NCI-H1048 (cell line): ENCODE results near the gene KRTAP5-8.
"Not testable (repeated sequence)": the region's sequence is repeated elsewhere in the genome, so short reads cannot be mapped to it uniquely, and the experiment has no call there.

Experiments
- DNase-seq: peaks from one replicate; lab custom pipeline; 2025; lab: John Stamatoyannopoulos, UW

Gene KRTAP5-8

DNA sequence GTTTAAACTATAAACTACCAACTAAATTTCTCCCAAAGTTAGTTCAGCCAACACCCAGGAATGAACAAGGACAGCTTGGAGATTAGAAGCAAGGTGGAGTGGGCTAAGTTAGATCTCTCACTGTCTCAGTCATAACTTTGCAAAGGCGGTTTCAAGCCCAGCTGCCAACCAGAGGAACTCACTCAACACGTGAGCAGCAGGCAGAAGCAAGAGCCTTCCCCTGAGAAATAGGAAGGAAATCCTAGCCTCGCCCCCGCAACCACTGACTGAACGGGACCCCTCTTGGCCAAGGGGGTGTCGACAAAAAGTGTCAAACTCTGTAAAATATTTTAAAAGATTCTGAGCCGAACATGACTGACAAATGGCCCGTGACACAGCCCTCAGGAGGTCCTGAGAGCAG is 6.0 kb downstream of the KRTAP5-8 start:
- DNase-seq, result no peak

DNA sequence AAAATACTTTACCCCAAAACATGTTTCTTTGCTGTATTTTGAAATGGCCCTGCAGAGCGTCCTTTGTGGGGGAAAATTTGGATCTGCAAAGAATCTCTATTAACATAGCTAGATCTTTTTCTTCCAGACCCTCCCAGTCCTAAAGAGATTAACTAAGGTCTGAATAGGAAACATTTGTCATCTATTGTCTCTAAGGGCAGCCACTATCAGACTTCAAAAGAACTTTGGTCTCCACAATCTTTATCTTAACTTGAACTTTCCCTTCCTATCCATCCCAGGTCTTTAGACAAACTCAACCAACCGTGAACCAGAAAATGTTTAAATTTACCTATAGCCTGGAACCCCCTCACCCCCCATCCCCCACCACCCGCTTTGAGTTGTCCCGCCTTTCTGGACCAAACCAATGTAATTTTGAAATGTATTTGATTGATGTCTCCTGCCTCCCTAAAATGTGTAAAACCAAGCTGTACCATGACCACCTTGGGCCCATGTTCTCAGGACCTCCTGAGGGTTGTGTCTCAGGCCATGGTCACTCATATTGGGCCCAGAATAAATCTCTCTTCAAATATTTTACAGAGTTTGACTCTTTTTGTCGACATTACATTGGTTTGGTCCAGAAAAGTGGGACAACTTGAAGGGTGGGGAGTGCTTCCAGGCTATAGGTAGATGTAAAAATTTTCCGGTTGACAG is 6.8 kb downstream of the KRTAP5-8 start:
- no peak for DNase-seq

DNA sequence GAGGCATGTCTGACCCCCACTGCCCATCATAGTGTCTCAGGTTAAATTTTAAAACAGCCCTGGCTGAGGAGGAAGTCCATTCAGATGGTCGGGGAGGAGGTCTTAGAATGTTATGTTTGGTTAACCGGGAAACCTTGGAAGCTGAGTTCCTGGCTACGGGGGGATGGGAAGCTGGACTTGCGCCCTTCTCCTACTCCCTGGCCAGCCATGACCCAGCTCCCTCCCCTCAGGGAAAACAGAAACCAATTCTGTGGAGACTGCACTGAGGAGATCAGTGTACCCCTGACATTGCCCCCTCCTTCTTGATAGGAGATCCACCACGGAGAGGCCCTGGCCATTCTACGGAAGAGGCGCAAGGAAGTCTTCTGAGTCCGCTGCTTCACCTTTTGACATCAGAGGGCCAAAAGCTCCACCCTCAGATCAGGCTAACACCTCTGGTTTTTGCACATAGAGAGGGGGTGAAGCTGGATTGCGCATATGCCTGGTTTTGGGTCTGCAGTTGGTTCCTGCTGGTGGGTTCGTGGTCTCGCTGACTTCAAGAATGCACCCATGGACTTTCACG is 7.7 kb downstream of the KRTAP5-8 start:
- DNase-seq, result no peak

GRCh38 chr11:71548120-71548519 is 10.3 kb downstream of the KRTAP5-8 start, which contains the start of gene KRTAP5-9:
Gene KRTAP5-9 (plus strand): TSS chr11:71548420. CDS start chr11:71548658, 238 bp downstream.
- DNase-seq, result no peak

DNA sequence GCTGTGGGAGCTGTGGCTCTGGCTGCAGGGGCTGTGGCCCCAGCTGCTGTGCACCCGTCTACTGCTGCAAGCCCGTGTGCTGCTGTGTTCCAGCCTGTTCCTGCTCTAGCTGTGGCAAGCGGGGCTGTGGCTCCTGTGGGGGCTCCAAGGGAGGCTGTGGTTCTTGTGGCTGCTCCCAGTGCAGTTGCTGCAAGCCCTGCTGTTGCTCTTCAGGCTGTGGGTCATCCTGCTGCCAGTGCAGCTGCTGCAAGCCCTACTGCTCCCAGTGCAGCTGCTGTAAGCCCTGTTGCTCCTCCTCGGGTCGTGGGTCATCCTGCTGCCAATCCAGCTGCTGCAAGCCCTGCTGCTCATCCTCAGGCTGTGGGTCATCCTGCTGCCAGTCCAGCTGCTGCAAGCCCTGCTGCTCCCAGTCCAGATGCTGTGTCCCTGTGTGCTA is 10.9 kb downstream of the KRTAP5-8 start:
- DNase-seq, result no peak

DNA sequence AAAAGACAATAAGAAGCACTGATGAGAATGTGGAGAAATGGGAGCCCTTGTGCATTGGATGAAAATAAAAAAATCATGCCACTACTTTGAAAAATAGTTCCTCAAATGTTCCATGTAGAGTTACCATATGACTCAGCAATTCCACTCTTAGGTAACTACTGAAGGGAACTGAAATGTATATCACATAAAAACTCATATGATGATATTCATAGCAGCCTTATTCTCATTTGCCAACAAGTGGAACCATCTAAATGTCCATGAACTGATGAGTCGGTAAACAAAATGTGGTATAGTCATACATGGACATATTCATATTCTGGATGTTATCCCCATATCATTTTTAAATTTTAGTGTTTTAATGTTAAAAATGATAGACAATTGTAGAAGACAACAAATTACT is 13.9 kb downstream of the KRTAP5-8 start:
- DNase-seq, result no peak

DNA sequence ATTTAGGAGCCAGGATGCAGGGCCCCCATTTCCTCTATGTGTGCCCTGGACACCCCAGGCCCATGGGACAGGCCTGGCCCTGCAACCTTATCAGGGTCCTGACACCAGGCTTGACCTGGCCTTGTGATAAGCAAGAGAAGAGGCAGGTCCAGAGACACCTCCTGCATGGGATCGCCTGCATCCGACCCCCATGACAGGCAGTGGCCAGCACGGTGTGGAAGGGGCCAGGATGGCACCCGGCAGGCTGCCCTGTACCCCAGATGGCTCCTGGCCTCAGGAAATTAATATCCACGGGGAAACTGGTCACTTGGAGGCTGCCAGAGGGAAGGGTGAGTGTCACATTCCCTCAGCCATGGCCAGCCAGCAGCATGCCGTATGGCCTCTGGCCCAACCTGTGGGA is 17.2 kb downstream of the KRTAP5-8 start:
- DNase-seq, result no peak

- DNase-seq, result no peak
Observed at GRCh38 chr11:71555508-71555907, 17.7 kb downstream of the KRTAP5-8 start.

- no peak for DNase-seq
Observed at GRCh38 chr11:71556018-71556417, 18.2 kb downstream of the KRTAP5-8 start.

DNA sequence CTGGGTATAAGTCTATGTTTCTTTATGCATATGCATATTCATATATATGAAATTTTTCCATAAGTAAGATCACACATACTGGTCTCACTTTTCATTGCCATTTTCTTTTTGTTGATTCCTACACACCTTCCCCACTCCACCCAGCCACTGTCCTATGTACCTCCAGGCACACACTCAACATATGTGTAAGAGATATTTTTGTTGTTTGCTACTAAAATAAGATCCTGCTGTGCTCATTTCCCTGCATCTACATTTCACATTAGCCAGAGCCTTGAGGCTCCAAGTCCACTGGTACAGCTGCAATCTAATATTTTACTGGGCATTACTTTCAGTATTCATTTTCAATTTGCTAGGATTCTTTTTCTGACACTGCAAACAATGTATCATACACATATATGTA is 19.4 kb downstream of the KRTAP5-8 start:
- no peak for DNase-seq

DNA sequence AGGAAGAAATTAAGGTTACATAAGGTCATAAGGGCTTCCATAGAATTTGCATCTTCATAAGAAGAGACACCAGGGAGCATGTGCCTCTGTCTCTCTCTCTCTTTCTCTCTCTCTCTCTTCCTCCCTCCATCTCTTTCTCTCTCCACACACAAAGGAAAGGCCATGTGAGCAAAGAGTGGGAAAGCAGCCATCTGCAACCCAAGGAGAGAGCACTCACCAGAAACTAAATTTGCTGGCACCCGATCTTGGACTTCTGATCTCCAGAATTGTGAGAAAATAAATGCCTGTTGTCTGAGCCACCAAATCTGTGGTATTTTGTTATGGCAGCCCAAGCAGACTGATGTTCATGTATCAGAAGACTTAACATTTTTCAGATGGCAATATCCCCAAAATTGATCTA is 21.2 kb downstream of the KRTAP5-8 start:
- no peak for DNase-seq

GRCh38 chr11:71562120-71562519 is 24.3 kb downstream of the KRTAP5-8 start:
- DNase-seq, result no peak

- DNase-seq, result no peak
Observed at GRCh38 chr11:71563406-71563805, 25.6 kb downstream of the KRTAP5-8 start.

GRCh38 chr11:71564430-71564829 is 26.6 kb downstream of the KRTAP5-8 start:
- DNase-seq, result no peak

- DNase-seq, result no peak
Observed at GRCh38 chr11:71565263-71565662, 27.4 kb downstream of the KRTAP5-8 start, which contains the start of gene KRTAP5-10. Gene KRTAP5-10 (plus strand): TSS chr11:71565563. CDS start chr11:71565588, 25 bp downstream.

DNA sequence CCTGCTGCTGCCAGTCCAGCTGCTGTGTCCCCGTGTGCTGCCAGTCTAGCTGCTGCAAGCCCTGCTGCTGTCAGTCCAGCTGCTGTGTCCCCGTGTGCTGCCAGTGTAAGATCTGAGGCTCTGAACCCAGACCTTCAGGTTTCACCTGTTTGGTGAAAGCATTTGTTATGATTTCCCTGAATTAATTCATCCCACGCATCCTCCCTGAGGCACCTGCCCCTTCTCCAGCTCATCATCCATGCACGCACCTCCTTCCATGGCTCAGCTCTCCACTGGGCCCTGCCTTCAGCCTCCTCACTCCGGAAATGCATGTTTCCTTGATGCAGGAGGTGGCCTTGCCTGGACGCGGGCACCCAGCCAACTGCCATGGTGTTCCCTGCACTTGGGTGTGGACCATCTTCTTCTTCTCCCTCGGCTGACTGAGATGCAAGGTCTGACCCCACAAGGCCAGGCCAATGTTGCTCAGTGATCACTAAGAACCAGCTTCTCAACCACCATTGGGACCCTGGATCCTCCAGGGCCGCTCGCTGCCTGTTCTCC is 28.3 kb downstream of the KRTAP5-8 start:
- no peak for DNase-seq

DNA sequence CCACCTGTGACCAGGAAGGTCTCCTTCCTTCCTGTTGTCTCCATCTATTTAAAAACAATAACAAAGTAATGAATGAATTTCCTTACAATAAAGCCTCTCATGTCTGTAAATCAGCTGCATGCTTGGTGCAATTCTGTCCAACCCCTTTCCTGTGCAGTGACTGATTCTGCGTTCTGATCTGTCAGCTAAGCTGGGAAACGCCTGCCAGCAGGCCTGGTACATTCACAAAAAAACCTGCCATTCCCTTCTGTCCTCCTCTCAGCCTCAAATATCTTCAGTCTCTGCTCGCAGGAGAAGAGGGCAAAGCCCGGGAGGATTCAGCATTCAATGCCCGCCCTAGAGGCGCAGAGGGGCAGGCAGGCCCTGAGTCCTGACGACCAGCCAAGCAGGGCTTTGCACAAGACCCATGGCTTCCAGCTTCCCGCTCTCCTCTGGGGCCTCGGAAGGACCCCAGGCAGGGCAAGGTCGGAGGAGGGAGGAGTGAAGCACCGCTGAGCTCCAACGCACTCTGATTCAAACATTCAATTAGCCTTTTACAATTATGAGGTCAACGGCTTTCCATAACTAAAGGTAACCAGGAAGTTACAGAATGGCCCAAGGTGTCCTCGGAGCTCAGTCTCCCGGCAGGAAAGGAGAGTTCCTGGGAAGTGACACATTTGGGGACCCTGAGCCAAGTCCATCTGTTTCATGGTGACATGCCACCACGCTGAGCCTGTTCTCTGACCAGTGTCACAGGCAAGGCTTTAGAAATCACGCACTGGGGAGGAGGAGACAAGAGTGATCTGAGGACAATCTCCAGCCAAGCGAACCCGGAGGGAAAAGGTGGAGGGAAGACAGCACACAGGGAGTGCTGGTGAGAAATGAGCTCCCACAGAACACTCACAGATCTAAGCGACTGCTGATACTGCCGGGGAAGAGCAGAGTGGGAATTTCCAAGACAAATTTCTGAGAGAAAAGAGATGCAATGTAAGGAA is 29.1 kb downstream of the KRTAP5-8 start:
- not testable (repeated sequence) for DNase-seq

GRCh38 chr11:71567633-71568032 is 29.8 kb downstream of the KRTAP5-8 start:
- not testable (repeated sequence) for DNase-seq

- no peak for DNase-seq
Observed at GRCh38 chr11:71568704-71569349, 31.0 kb downstream of the KRTAP5-8 start.

DNA sequence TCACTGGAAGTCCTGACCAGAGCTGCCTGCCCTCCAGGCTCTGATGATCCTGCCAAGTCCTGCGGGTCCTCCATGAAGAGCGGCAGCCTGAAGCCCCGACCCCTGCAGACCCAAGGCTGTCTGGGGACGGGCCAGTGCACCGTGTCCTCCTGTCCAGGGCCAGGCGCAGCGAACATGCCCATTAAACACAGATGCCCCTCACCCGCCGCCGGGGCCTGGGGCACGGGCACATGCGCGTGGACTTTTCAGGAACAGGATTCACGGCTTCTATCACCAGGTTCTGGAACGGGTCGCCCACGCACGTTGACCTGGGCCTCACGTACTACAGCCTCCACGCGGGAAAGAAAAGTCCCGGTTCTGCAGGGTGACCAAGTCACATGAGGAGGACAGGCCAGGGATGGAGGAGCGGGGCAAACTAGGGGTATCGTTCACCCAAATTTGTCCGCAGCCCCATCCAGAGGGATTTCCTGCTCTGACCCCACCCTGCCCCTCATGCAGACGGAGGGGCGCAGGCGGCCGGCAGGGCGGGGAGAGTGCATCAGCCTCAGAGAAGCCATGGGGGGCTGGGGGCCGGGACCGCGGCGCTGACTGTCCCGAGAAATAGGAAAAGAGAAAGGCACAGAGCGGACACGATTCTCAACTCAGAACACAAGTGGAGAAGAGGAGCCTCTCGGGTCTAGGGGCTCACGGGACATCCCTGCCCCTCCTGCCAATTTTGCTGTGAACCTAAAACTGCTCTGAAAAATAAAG is 33.5 kb downstream of the KRTAP5-8 start:
- DNase-seq, result not testable (repeated sequence)

GRCh38 chr11:71572811-71573210 is 35.0 kb downstream of the KRTAP5-8 start:
- DNase-seq, result no peak
